Testis (tissue), 3 donors: ENCODE results near the gene VIPR1. TPM values are rescaled to one million over a fixed set of nuclear protein-coding genes. Genes with fewer than 3 reads are reported as not detected.

ENCODE experiments used
- DNase-seq: peaks from one replicate; pipeline ENCODE4 v3.0.0-alpha.2; 2019
- H3K27ac ChIP-seq, 2 donors: fragments of 200-600 bp; sonication (generic); one replicate each; pipeline ENCODE4 v1.5.1; 2019
- H3K27me3 ChIP-seq: fragments of 200-600 bp; sonication (generic); one replicate; pipeline ENCODE4 v1.5.1; 2019
- H3K36me3 ChIP-seq: fragments of 200-600 bp; sonication (generic); one replicate; pipeline ENCODE4 v1.5.1; 2017; ENCODE audit warnings: low read depth; ENCODE audit errors: missing control alignments
- H3K4me1 ChIP-seq: fragments of 200-600 bp; sonication (generic); one replicate; pipeline ENCODE4 v1.5.1; 2019
- H3K4me3 ChIP-seq, 2 donors: fragments of 200-600 bp; sonication (generic); one replicate each; pipeline ENCODE4 v1.5.1; 2017 to 2019
- H3K9me3 ChIP-seq: fragments of 200-600 bp; sonication (generic); one replicate; pipeline ENCODE4 v1.5.1; 2017
- CTCF ChIP-seq, 3 experiments: fragments of 450-650 bp in 2 of 3; fragments of 200-600 bp in 1 of 3; sonication (generic) in 1 of 3; IDR thresholded peaks; one replicate each; pipeline ENCODE4 v1.5.1; 2016 to 2019; ENCODE audit warnings: antibody characterized with exemption in 3 of 3, mild to moderate bottlenecking in 2 of 3, moderate library complexity in 1 of 3
- POLR2A ChIP-seq: fragments of 450-650 bp; IDR thresholded peaks from one replicate; pipeline ENCODE4 v1.6.1; 2017; ENCODE audit warnings: antibody characterized with exemption, mild to moderate bottlenecking, moderate library complexity
- WGBS, 2 donors: methylation state at CpG; one replicate each; pipeline ENCODE4 v1.1.5; 2018; 5-methylcytosine and 5-hydroxymethylcytosine counted together
- intact Hi-C: fragments of 100-400 bp; cut with DNase I; formaldehyde crosslinking; loops from one replicate; pipeline ENCODE4 v1.15.1; 2023; ENCODE audit warnings: low total_unique reads
- polyA plus RNA-seq: library from polyadenylated mRNA; stranded (reverse); fragments of 350-450 nt; fragmentation: Illumina TruSeq; extraction: RNeasy Lipid Tissue Mini Kit (QIAGEN cat#74804); gene quantifications from one replicate; pipeline ENCODE4 v1.2.3, GENCODE V29; 2014; ENCODE audit warnings: low read depth, low replicate concordance; ENCODE audit not compliant: insufficient read depth
- total RNA-seq, 2 donors: library from RNA; depleted of rRNA; stranded (reverse); fragments of >200 nt; gene quantifications; one replicate each; pipeline ENCODE4 v1.2.3, GENCODE V29; 2016

VIPR1 gene
- total and polyA plus RNA-seq, 3 donors from 2014 or later: 3.4 to 10.2 (median 4.6) TPM

GRCh38 chr3:42489116-42489936, 13.1 kb upstream of the VIPR1 start:
- Histone ChIP-seq H3K27ac (no peak overlapping the region), H3K27me3 (no peaks in the 10 kb centered on the region), H3K4me3 (peak overlapping the region in 1 of 2 donors; percentile 26), H3K36me3 (no peaks in the 10 kb centered on the region), H3K4me1 (no peaks in the 10 kb centered on the region), H3K9me3 (no peaks in the 10 kb centered on the region)
- WGBS, 2 donors: 71 to 75% methylated on average over 10 of the region's 10 CpGs
- intact Hi-C loops: no loop called here
- DNase-seq: peak; percentile 53
- TF ChIP-seq POLR2A: no peak
- no peak for TF ChIP-seq CTCF (IDR thresholded peaks at IDR 0.05)

- DNase-seq: no peak
- Histone ChIP-seq H3K4me3 (peak overlapping the region in 1 of 2 donors; percentile 26), H3K9me3 (no peaks in the 10 kb centered on the region), H3K4me1 (no peaks in the 10 kb centered on the region), H3K27me3 (no peaks in the 10 kb centered on the region), H3K27ac (no peak overlapping the region), H3K36me3 (no peaks in the 10 kb centered on the region)
- 48 to 76% methylated on average over 3 of the region's 3 CpGs for WGBS, 2 donors
- no peak for TF ChIP-seq POLR2A
- no peak for TF ChIP-seq CTCF (IDR thresholded peaks at IDR 0.05)
- intact Hi-C loops: no loop called here
These were observed 12.6 kb upstream of the VIPR1 start for GRCh38 chr3:42489937-42490227.

GRCh38 chr3:42490243-42490642, 12.2 kb upstream of the VIPR1 start:
- H3K4me3 ChIP-seq: no peak overlapping the region
- H3K27me3 ChIP-seq: no peaks in the 10 kb centered on the region
- intact Hi-C loops: no loop called here
- no peak overlapping the region for H3K27ac ChIP-seq
- no peaks in the 10 kb centered on the region for H3K4me1 ChIP-seq
- 81 to 82% methylated on average over 5 of the region's 5 CpGs for WGBS, 2 donors
- no peaks in the 10 kb centered on the region for H3K9me3 ChIP-seq
- H3K36me3 ChIP-seq: no peaks in the 10 kb centered on the region
- no peak for DNase-seq
- no peak for TF ChIP-seq POLR2A
- TF ChIP-seq CTCF (IDR thresholded peaks at IDR 0.05): no peak

DNA sequence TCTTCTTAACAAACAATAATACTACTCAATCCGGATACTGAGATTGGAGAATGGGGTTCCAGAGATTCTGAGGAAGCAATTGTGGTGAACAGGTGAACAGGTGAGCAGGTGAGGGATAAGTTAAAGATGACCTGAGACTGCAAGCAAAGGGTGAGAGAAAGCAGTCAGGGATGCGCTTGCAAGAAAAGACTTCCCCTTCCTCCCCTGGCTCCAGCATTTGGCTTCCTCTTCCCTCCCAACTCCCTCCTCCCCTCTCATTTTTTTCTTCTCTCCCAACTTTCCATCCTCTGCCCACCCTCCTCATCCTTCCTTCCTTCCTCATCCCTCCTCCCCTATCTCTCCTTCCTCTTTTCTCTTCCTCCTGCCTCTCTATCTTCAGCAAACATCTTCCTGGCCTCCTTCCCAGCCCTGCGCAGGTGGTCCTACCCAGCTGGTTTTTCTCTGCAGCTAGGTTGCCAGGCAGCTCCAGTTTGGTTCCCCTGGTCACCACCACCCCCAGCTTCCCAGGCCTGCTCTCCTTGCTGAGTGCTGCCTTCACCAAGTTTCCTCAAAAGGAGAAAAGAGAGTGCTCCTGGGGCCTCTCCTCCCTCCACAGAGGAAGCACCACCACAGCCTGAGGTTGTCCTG, 10.4 kb upstream of the VIPR1 start:
- H3K4me3 ChIP-seq: no peak overlapping the region
- 85 to 86% methylated on average over 3 of the region's 3 CpGs for WGBS, 2 donors
- no peak overlapping the region for H3K27ac ChIP-seq
- H3K4me1 ChIP-seq: peaks cover 7% of the 10 kb centered on the region
- no peaks in the 10 kb centered on the region for H3K27me3 ChIP-seq
- H3K36me3 ChIP-seq: no peaks in the 10 kb centered on the region
- intact Hi-C loops: no loop called here
- TF ChIP-seq CTCF (IDR thresholded peaks at IDR 0.05) (no peak), POLR2A (no peak)
- no peak for DNase-seq
- H3K9me3 ChIP-seq: no peaks in the 10 kb centered on the region
